Activated naive CD4-positive, alpha-beta T cell treated with anti-CD3 and anti-CD28 coated beads, Interleukin-2, amount 50 U/mL, for 72 hours (primary cell): ENCODE measurements around the gene RAVER1. TPM values are rescaled to one million over a fixed set of nuclear protein-coding genes. Genes with fewer than 3 reads are reported as not detected.

Experiments used
- ATAC-seq, 2 donors: fragments of 150-1000 bp; cut with Tn5 transposase; 2 replicates each; pipeline ENCODE4 v1.10.0; 2021; ENCODE audit warnings: mild to moderate bottlenecking in 2 of 2, moderate library complexity in 2 of 2
- DNase-seq, 2 donors: peaks; one replicate each; pipeline ENCODE4 v3.0.0; 2021 to 2022; ENCODE audit warnings: low spot score in 2 of 2
- H3K27ac Mint-ChIP-seq, 2 donors: one replicate each; pipeline ENCODE4 v1.8.0; 2022; ENCODE audit warnings: mild to moderate bottlenecking in 2 of 2, mixed read lengths in 2 of 2
- H3K36me3 Mint-ChIP-seq, 2 donors: one replicate each; pipeline ENCODE4 v1.8.0; 2022; ENCODE audit warnings: mixed read lengths in 2 of 2
- H3K9me3 Mint-ChIP-seq, 2 donors: one replicate each; pipeline ENCODE4 v1.8.0; 2022; ENCODE audit warnings: mixed read lengths in 2 of 2
- total RNA-seq, 2 donors: library from RNA; stranded (reverse); gene quantifications; one replicate each; pipeline ENCODE4 v1.2.3, GENCODE V29; 2022

RAVER1 gene
- total RNA-seq, 2 donors from 2014 or later = 52.5 to 101 TPM

GRCh38 chr19:10270616-10271394, 62.5 kb downstream of the RAVER1 start, which contains the start of gene ICAM1:
ICAM1 (plus strand) TSS chr19:10271120; CDS start chr19:10271160, 40 bp downstream.
- peak within 1 kb of the TSS; percentile 95 to 99 for H3K27ac Mint-ChIP-seq
- H3K9me3 Mint-ChIP-seq = no peaks in the 10 kb centered on the region
- H3K36me3 Mint-ChIP-seq = peaks cover 5 to 12% of the 10 kb centered on the region in 2 donors
- peak; percentile 78 to 88 for DNase-seq
- peak; percentile 67 to 73 for ATAC-seq

GRCh38 chr19:10270180-10270615, 63.1 kb downstream of the RAVER1 start:
- ATAC-seq (peak; percentile 70 to 83), DNase-seq (peak; percentile 75 to 92)
- no peaks in the 10 kb centered on the region for H3K9me3 Mint-ChIP-seq
- peaks cover 5 to 12% of the 10 kb centered on the region in 2 donors for H3K36me3 Mint-ChIP-seq
- peak overlapping the region; percentile 95 to 99 for H3K27ac Mint-ChIP-seq

GRCh38 chr19:10269333-10270179, 63.8 kb downstream of the RAVER1 start:
- ATAC-seq = peak; percentile 58 to 76
- H3K36me3 Mint-ChIP-seq = peaks cover 5 to 8% of the 10 kb centered on the region in 2 donors
- peak overlapping the region; percentile 95 to 99 for H3K27ac Mint-ChIP-seq
- H3K9me3 Mint-ChIP-seq = no peaks in the 10 kb centered on the region
- peak; percentile 90 to 97 for DNase-seq

- DNase-seq = no peak
- Mint-ChIP-seq H3K9me3 (no peaks in the 10 kb centered on the region), H3K27ac (no peak overlapping the region), H3K36me3 (peaks cover 0 to 5% of the 10 kb centered on the region in 2 donors)
- ATAC-seq = no peak
These were observed 65.3 kb downstream of the RAVER1 start for GRCh38 chr19:10268071-10268470.

- Mint-ChIP-seq H3K27ac (no peak overlapping the region), H3K36me3 (peaks cover 0 to 5% of the 10 kb centered on the region in 2 donors), H3K9me3 (no peaks in the 10 kb centered on the region)
- no peak for ATAC-seq
- no peak for DNase-seq
These were observed 66.6 kb downstream of the RAVER1 start for GRCh38 chr19:10266706-10267105.

Other genes starting within 250 kb of the RAVER1 start
- gene SHFL, start 247.2 kb downstream of the RAVER1 start, total RNA-seq = 10 to 100 TPM; 56.5 to 76.1 TPM
- 10 to 100 TPM in 1 of 2 donors, 1 to 10 TPM in 1; 9.1 to 17.1 TPM for gene ANGPTL6, start 230.9 kb downstream of the RAVER1 start, total RNA-seq
- gene PPAN, start 227.2 kb downstream of the RAVER1 start, total RNA-seq = 100 to 1,000 TPM in 1 of 2 donors, 10 to 100 TPM in 1; 52.7 to 209 TPM
- gene P2RY11, start 221.8 kb downstream of the RAVER1 start, total RNA-seq = 100 to 1,000 TPM in 1 of 2 donors, 10 to 100 TPM in 1; 18.1 to 101 TPM
- gene EIF3G, start 213.6 kb downstream of the RAVER1 start, total RNA-seq = 100 to 1,000 TPM; 223 to 292 TPM
- gene DNMT1, start 138.6 kb downstream of the RAVER1 start, total RNA-seq = 100 to 1,000 TPM; 416 to 456 TPM
- gene S1PR2, start 102.2 kb downstream of the RAVER1 start, total RNA-seq = 1 to 10 TPM; 7.7 to 8.0 TPM
- 100 to 1,000 TPM in 1 of 2 donors, 10 to 100 TPM in 1; 79.0 to 121 TPM for gene MRPL4, start 81.3 kb downstream of the RAVER1 start, total RNA-seq
- 10 to 100 TPM; 15.7 to 33.1 TPM for gene ICAM1, start 62.4 kb downstream of the RAVER1 start, total RNA-seq
- under 1 TPM; 0.43 to 0.66 TPM for gene ICAM4, start 46.6 kb downstream of the RAVER1 start, total RNA-seq
- gene ICAM5, start 43.6 kb downstream of the RAVER1 start, total RNA-seq = 1 to 10 TPM in 1 of 2 donors, under 1 TPM in 1; 0.39 to 2.0 TPM
- 1 to 10 TPM; 2.2 to 3.7 TPM for gene ZGLP1, start 23.7 kb downstream of the RAVER1 start, total RNA-seq
- 10 to 100 TPM in 1 of 2 donors, 1 to 10 TPM in 1; 8.1 to 16.7 TPM for gene FDX2, start 17.5 kb downstream of the RAVER1 start, total RNA-seq
- gene ICAM3, start 6.1 kb upstream of the RAVER1 start, total RNA-seq = 100 to 1,000 TPM; 143 to 145 TPM
- gene TYK2, start 47.0 kb upstream of the RAVER1 start, total RNA-seq = 100 to 1,000 TPM; 164 to 232 TPM
- gene CDC37, start 70.0 kb upstream of the RAVER1 start, total RNA-seq = 100 to 1,000 TPM; 140 to 188 TPM
- 1 to 10 TPM; 2.7 to 5.0 TPM for gene PDE4A, start 87.0 kb upstream of the RAVER1 start, total RNA-seq
- 10 to 100 TPM; 68.2 to 68.4 TPM for gene KEAP1, start 169.8 kb upstream of the RAVER1 start, total RNA-seq
- under 1 TPM; 0.23 to 0.27 TPM for gene S1PR5, start 183.9 kb upstream of the RAVER1 start, total RNA-seq
- gene ATG4D, start 210.4 kb upstream of the RAVER1 start, total RNA-seq = 10 to 100 TPM; 21.0 to 67.4 TPM
- 10 to 100 TPM; 55.6 to 62.7 TPM for gene KRI1, start 232.5 kb upstream of the RAVER1 start, total RNA-seq
- gene CDKN2D, start 235.4 kb upstream of the RAVER1 start, total RNA-seq = 100 to 1,000 TPM in 1 of 2 donors, 10 to 100 TPM in 1; 43.4 to 248 TPM